Measurements from ENCODE around the gene E2F7. TPM values are rescaled to one million over a fixed set of nuclear protein-coding genes. Genes with fewer than 3 reads are reported as not detected.
"Not testable (repeated sequence)": the region's sequence is repeated elsewhere in the genome, so short reads cannot be mapped to it uniquely, and the experiment has no call there.

Gene E2F7
- 1 to 10 TPM; 5.2 to 9.3 (median 7.8) TPM for polyA plus RNA-seq (ENCODE audit: insufficient read length in 4 of 4)

GRCh38 chr12:77065361-77066204 lies at the start of gene E2F7:
TSS of gene E2F7 (minus strand) at chr12:77065569. CDS start at chr12:77064635, 934 bp downstream.
- DNase-seq (ENCODE audit: low read depth in 4 of 4, low spot score in 2 of 4): peak; percentile 67 to 84 (median 75)

- no peak for DNase-seq (ENCODE audit: low read depth in 4 of 4, low spot score in 2 of 4)
Measured at GRCh38 chr12:77113971-77114370, 48.6 kb upstream of the E2F7 start.

- DNase-seq (ENCODE audit: low read depth in 4 of 4, low spot score in 2 of 4): no peak
Measured at GRCh38 chr12:77108707-77109106, 43.3 kb upstream of the E2F7 start.

- no peak for DNase-seq (ENCODE audit: low read depth in 4 of 4, low spot score in 2 of 4)
Measured at GRCh38 chr12:77107121-77107520, 41.8 kb upstream of the E2F7 start.

- no peak for DNase-seq (ENCODE audit: low read depth in 4 of 4, low spot score in 2 of 4)
Measured at GRCh38 chr12:77104792-77105191, 39.4 kb upstream of the E2F7 start.

- no peak for DNase-seq (ENCODE audit: low read depth in 4 of 4, low spot score in 2 of 4)
Measured at GRCh38 chr12:77104286-77104685, 38.9 kb upstream of the E2F7 start.

- no peak for DNase-seq (ENCODE audit: low read depth in 4 of 4, low spot score in 2 of 4)
Measured at GRCh38 chr12:77102691-77103090, 37.3 kb upstream of the E2F7 start.

GRCh38 chr12:77102123-77102522 lies 36.8 kb upstream of the E2F7 start:
- DNase-seq (ENCODE audit: low read depth in 4 of 4, low spot score in 2 of 4): no peak

- no peak for DNase-seq (ENCODE audit: low read depth in 4 of 4, low spot score in 2 of 4)
Measured at GRCh38 chr12:77099799-77100198, 34.4 kb upstream of the E2F7 start.

GRCh38 chr12:77097846-77098245 lies 32.5 kb upstream of the E2F7 start:
- DNase-seq (ENCODE audit: low read depth in 4 of 4, low spot score in 2 of 4): no peak

GRCh38 chr12:77092227-77092626 lies 26.9 kb upstream of the E2F7 start:
- DNase-seq (ENCODE audit: low read depth in 4 of 4, low spot score in 2 of 4): not testable (repeated sequence)

GRCh38 chr12:77089686-77090220 lies 24.4 kb upstream of the E2F7 start:
- DNase-seq (ENCODE audit: low read depth in 4 of 4, low spot score in 2 of 4): no peak

GRCh38 chr12:77087427-77087826 lies 22.1 kb upstream of the E2F7 start:
- no peak for DNase-seq (ENCODE audit: low read depth in 4 of 4, low spot score in 2 of 4)

GRCh38 chr12:77082021-77082420 lies 16.7 kb upstream of the E2F7 start:
- DNase-seq (ENCODE audit: low read depth in 4 of 4, low spot score in 2 of 4): no peak

- DNase-seq (ENCODE audit: low read depth in 4 of 4, low spot score in 2 of 4): no peak
Measured at GRCh38 chr12:77079631-77080030, 14.3 kb upstream of the E2F7 start.

- DNase-seq (ENCODE audit: low read depth in 4 of 4, low spot score in 2 of 4): no peak
Measured at GRCh38 chr12:77078231-77078630, 12.9 kb upstream of the E2F7 start.

- DNase-seq (ENCODE audit: low read depth in 4 of 4, low spot score in 2 of 4): no peak
Measured at GRCh38 chr12:77076886-77077285, 11.5 kb upstream of the E2F7 start.

GRCh38 chr12:77073894-77074293 lies 8.5 kb upstream of the E2F7 start:
- DNase-seq (ENCODE audit: low read depth in 4 of 4, low spot score in 2 of 4): not testable (repeated sequence)

- DNase-seq (ENCODE audit: low read depth in 4 of 4, low spot score in 2 of 4): no peak
Measured at GRCh38 chr12:77072833-77073495, 7.6 kb upstream of the E2F7 start.

- no peak for DNase-seq (ENCODE audit: low read depth in 4 of 4, low spot score in 2 of 4)
Measured at GRCh38 chr12:77070800-77071449, 5.6 kb upstream of the E2F7 start.

- DNase-seq (ENCODE audit: low read depth in 4 of 4, low spot score in 2 of 4): no peak
Measured at GRCh38 chr12:77070382-77070781, 5.0 kb upstream of the E2F7 start.
